GM12878 (cell line): ENCODE results near the gene VSTM4. TPM values are rescaled to one million over a fixed set of nuclear protein-coding genes. Genes with fewer than 3 reads are reported as not detected.

Experiments used
- ATAC-seq: fragments of 200-7000 bp; cut with Tn5 transposase; 3 replicates; pipeline ENCODE4 v1.9.1; 2020; ENCODE audit warnings: mild to moderate bottlenecking, moderate library complexity
- BruUV-seq: library from RNA; stranded (reverse); fragments of 400-500 nt; replicated peaks from 2 replicates; lab custom pipeline; 2021; lab: Mats Ljungman, UMichigan
- CTCF ChIA-PET: fragments of 300-600 bp; sonication (Branson Sonifier 250); formaldehyde crosslinking; extraction: SDS; loops from one replicate; lab custom pipeline; 2021; ENCODE audit warnings: inconsistent platforms; lab: Yijun Ruan, JAX
- POLR2A ChIA-PET: fragments of 350-600 bp; formaldehyde crosslinking; extraction: SDS; loops from one replicate; lab custom pipeline; 2021; ENCODE audit warnings: inconsistent platforms; lab: Charles Lee
- RAD21 ChIA-PET: fragments of 300-600 bp; sonication (Branson Sonifier 250); formaldehyde crosslinking; loops from one replicate; lab custom pipeline; 2023; ENCODE audit warnings: antibody characterized with exemption; ENCODE audit not compliant: unreplicated experiment; lab: Charles Lee
- SMC1A ChIA-PET: fragments of 300-600 bp; sonication (Branson Sonifier 250); formaldehyde crosslinking; loops from one replicate; lab custom pipeline; 2023; ENCODE audit not compliant: unreplicated experiment, uncharacterized antibody; lab: Charles Lee
- DNase-seq: peaks from one replicate; pipeline ENCODE4 v3.0.0-alpha.2; 2011; ENCODE audit warnings: low read depth, low spot score
- FAIRE-seq: peaks from 3 replicates; lab custom pipeline; 2011; peaks lifted over from hg19 to GRCh38; lab: Jason Lieb, UNC
- H2AFZ ChIP-seq: 2 replicates; pipeline ENCODE4 v1.6.0; 2011; ENCODE audit warnings: low read depth, low read length, control low read depth; ENCODE audit not compliant: control insufficient read depth
- H3K27ac ChIP-seq: 2 replicates; pipeline ENCODE4 v1.5.1; 2011; ENCODE audit warnings: control low read depth; ENCODE audit not compliant: control insufficient read depth, insufficient read depth
- H3K27me3 ChIP-seq, 2 experiments: replicated peaks in 1 of 2; 2 replicates each; pipeline versions ENCODE4 v1.6.0 to v1.6.1; 2011; ENCODE audit warnings: low read length in 1 of 2; ENCODE audit not compliant: control insufficient read depth in 2 of 2, insufficient read depth in 2 of 2
- H3K36me3 ChIP-seq, 2 experiments: 2 replicates each; pipeline ENCODE4 v1.5.1; 2011; ENCODE audit warnings: low read length in 1 of 2; ENCODE audit not compliant: control insufficient read depth in 2 of 2, insufficient read depth in 2 of 2
- H3K4me1 ChIP-seq: 2 replicates; pipeline ENCODE4 v1.6.1; 2011; ENCODE audit warnings: mild to moderate bottlenecking, low read length, moderate library complexity, mixed read lengths; ENCODE audit not compliant: control insufficient read depth, insufficient read depth
- H3K4me2 ChIP-seq: 2 replicates; pipeline ENCODE4 v1.6.0; 2011; ENCODE audit warnings: control low read depth; ENCODE audit not compliant: control insufficient read depth, insufficient read depth
- H3K4me3 ChIP-seq: fragments of 200-600 bp; sonication (generic); 2 replicates; pipeline ENCODE4 v1.5.1; 2016
- H3K79me2 ChIP-seq: 2 replicates; pipeline ENCODE4 v1.6.0; 2011; ENCODE audit warnings: low read length; ENCODE audit not compliant: control insufficient read depth, insufficient read depth
- H3K9ac ChIP-seq: 2 replicates; pipeline ENCODE4 v1.8.0; 2011; ENCODE audit warnings: low read length, control low read depth, mixed read lengths; ENCODE audit not compliant: control insufficient read depth, insufficient read depth
- H3K9me3 ChIP-seq: replicated peaks from 3 replicates; pipeline ENCODE4 v1.5.1; 2011; ENCODE audit warnings: mild to moderate bottlenecking, low read length; ENCODE audit not compliant: control insufficient read depth, insufficient read depth
- H4K20me1 ChIP-seq: 2 replicates; pipeline ENCODE4 v1.6.0; 2011; ENCODE audit not compliant: control insufficient read depth, insufficient read depth
- BACH1 ChIP-seq: fragments of 450-650 bp; IDR thresholded peaks from 2 replicates; pipeline ENCODE4 v1.6.1; 2017; ENCODE audit warnings: mild to moderate bottlenecking, borderline replicate concordance
- CHD1 ChIP-seq: IDR thresholded peaks from 2 replicates; pipeline ENCODE4 v1.6.1; 2012; ENCODE audit warnings: low read depth, low read length, improper control_type of control experiment
- DPF2 ChIP-seq: fragments of 450-650 bp; IDR thresholded peaks from 2 replicates; pipeline ENCODE4 v1.6.1; 2017; ENCODE audit warnings: mild to moderate bottlenecking
- EGR1 ChIP-seq, 2 experiments: IDR thresholded peaks; 1 replicate in 1 of 2; 2 replicates in 1 of 2; pipeline ENCODE4 v1.6.1; 2011 to 2012; ENCODE audit warnings: low read depth in 2 of 2, low read length in 2 of 2, borderline replicate concordance in 1 of 2, mild to moderate bottlenecking in 1 of 2, moderate library complexity in 1 of 2
- FOS ChIP-seq: IDR thresholded peaks from 3 replicates; pipeline ENCODE4 v1.6.1; 2011; ENCODE audit warnings: borderline replicate concordance; ENCODE audit not compliant: insufficient read length; ENCODE audit errors: extremely low read depth
- FOXK2 ChIP-seq: fragments of 450-650 bp; IDR thresholded peaks from 2 replicates; pipeline ENCODE4 v1.6.1; 2017; ENCODE audit warnings: mild to moderate bottlenecking, moderate library complexity
- GATAD2B ChIP-seq: fragments of 450-650 bp; conservative IDR thresholded peaks from 2 replicates; pipeline ENCODE4 v1.6.1; 2017; ENCODE audit warnings: low read depth, mild to moderate bottlenecking, moderate library complexity
- HDGF ChIP-seq: fragments of 450-650 bp; IDR thresholded peaks from 2 replicates; pipeline ENCODE4 v1.6.1; 2016; ENCODE audit warnings: antibody characterized with exemption
- IRF4 ChIP-seq: IDR thresholded peaks from 2 replicates; pipeline ENCODE4 v1.6.1; 2011; ENCODE audit warnings: low read depth, low read length
- NFXL1 ChIP-seq: fragments of 450-650 bp; IDR thresholded peaks from 2 replicates; pipeline ENCODE4 v1.6.1; 2017; ENCODE audit warnings: antibody characterized with exemption, mild to moderate bottlenecking, borderline replicate concordance
- RAD21 ChIP-seq: IDR thresholded peaks from 2 replicates; pipeline ENCODE4 v1.6.1; 2011; ENCODE audit warnings: mild to moderate bottlenecking, low read depth, low read length, moderate library complexity; ENCODE audit not compliant: insufficient read depth
- RCOR1 ChIP-seq: conservative IDR thresholded peaks from 2 replicates; pipeline ENCODE4 v1.6.1; 2012; ENCODE audit warnings: low read depth, low read length, improper control_type of control experiment
- RUNX3 ChIP-seq: IDR thresholded peaks from 2 replicates; pipeline ENCODE4 v1.6.1; 2012; ENCODE audit warnings: low read length, inconsistent platforms
- SREBF1 ChIP-seq: IDR thresholded peaks from 2 replicates; pipeline ENCODE4 v1.6.1; 2012; ENCODE audit warnings: mild to moderate bottlenecking, low read length
- SRF ChIP-seq, 2 experiments: IDR thresholded peaks; 2 replicates each; pipeline ENCODE4 v1.6.1; 2011; ENCODE audit warnings: low read depth in 2 of 2, low read length in 2 of 2, mild to moderate bottlenecking in 1 of 2, moderate library complexity in 1 of 2
- ZNF274 ChIP-seq: IDR thresholded peaks from one replicate; pipeline ENCODE4 v1.8.0; 2011; ENCODE audit not compliant: insufficient read length, insufficient read depth
- WGBS: methylation state at CpG from one replicate; pipeline ENCODE4 v1.1.6; 2016; ENCODE audit warnings: low lambda C conversion rate; ENCODE audit not compliant: insufficient replicate concordance, insufficient coverage; ENCODE audit errors: missing lambda C conversion rate; 5-methylcytosine and 5-hydroxymethylcytosine counted together
- in situ Hi-C: fragments of 300-500 bp; cut with MboI; formaldehyde crosslinking; loops from 9 replicates; pipeline ENCODE4 v1.14.3; 2018; ENCODE audit warnings: mixed read lengths
- intact Hi-C: fragments of 100-400 bp; cut with micrococcal nuclease; formaldehyde crosslinking; loops from one replicate; pipeline ENCODE4 v1.14.2; 2022; ENCODE audit not compliant: unreplicated experiment
- polyA plus RNA-seq, 11 experiments: library from polyadenylated mRNA; depleted of rRNA in 4 of 11; unstranded in 6 of 11; stranded (reverse) in 5 of 11; fragments of >200 nt; fragmentation: Nextera tagmentation in 4 of 11; fragmentation: Illumina TruSeq in 1 of 11; extraction: Ambion mirVana in 4 of 11; extraction: Trizol in 1 of 11; gene quantifications; 1 replicate in 1 of 11; 2 replicates in 10 of 11; pipeline versions ENCODE4 v1.2.1 to v1.2.3, GENCODE V29; 2011 to 2016; ENCODE audit warnings: inconsistent platforms in 2 of 11, missing spikeins in 2 of 11, low read depth in 1 of 11
- total RNA-seq, 4 experiments: library from RNA; depleted of rRNA in 3 of 4; stranded (reverse); fragments of >200 nt in 3 of 4; fragmentation: Illumina TruSeq in 1 of 4; extraction: Trizol in 1 of 4; gene quantifications; 2 replicates each; pipeline versions ENCODE4 v1.2.1 to v1.2.3, GENCODE V29; 2013 to 2021
- TF ChIP-seq, protein P1 (sequence below): fragments of 450-650 bp; IDR thresholded peaks from 2 replicates; pipeline ENCODE4 v1.6.1; 2017; ENCODE audit warnings: mild to moderate bottlenecking
- TF ChIP-seq, protein P2 (sequence below): IDR thresholded peaks from 2 replicates; pipeline ENCODE4 v1.6.1; 2011; ENCODE audit warnings: mild to moderate bottlenecking, low read depth, low read length, moderate library complexity; ENCODE audit not compliant: insufficient replicate concordance
- TF ChIP-seq, protein P3 (sequence below): fragments of 150-350 bp; IDR thresholded peaks from 2 replicates; pipeline ENCODE4 v1.6.1; 2014; ENCODE audit warnings: mild to moderate bottlenecking, low read depth, low read length

Gene VSTM4
- total and polyA plus RNA-seq, 10 of the 15 experiments (the other 5 are each of a cell fraction or from before 2014, with no cell fraction given) = 0.01 to 0.14 (median 0.02) TPM; not detected in 7

DNA sequence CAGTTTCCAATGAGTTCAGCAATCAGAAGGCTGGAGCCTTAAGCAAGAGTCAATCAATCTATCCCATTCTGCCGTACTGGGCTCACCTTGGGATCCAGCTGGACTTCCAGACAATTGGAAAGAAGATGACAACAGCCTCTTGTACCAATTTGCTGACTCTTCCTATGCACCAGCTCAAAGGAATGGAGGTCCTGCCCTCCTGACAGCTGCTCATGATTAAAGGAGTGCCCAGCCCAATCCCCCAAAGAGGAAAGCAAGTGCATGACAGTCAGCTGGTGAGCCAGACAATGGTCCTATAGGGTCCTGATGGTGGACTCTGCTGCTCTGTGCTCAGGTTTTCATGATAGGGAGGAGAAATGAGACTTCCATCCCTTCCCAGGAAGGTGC lies 25.1 kb downstream of the VSTM4 start:
- Histone ChIP-seq H3K27ac (no peak overlapping the region), H3K36me3 (no peaks in the 10 kb centered on the region), H3K79me2 (no peaks in the 10 kb centered on the region), H3K27me3 (no peaks in the 10 kb centered on the region; a peak in 1 of 4 replicates), H3K9me3 (peaks cover 2% of the 10 kb centered on the region; the same call in 1 of the 3 replicates), H3K4me2 (no peak overlapping the region), H3K4me3 (no peak overlapping the region), H3K4me1 (no peaks in the 10 kb centered on the region), H4K20me1 (no peaks in the 10 kb centered on the region), H2AFZ (no peak overlapping the region), H3K9ac (no peak overlapping the region)
- ChIA-PET POLR2A (interaction anchor here (1.1 kb wide), 1 partner anchor 8 kb away, joined by 3 read pairs; no protein-coding TSS in a partner anchor), SMC1A (interaction anchor here (0.9 kb wide), 1 partner anchor 116 kb away, joined by 3 read pairs; no protein-coding TSS in a partner anchor), RAD21 (no interaction called here), CTCF (no interaction called here)
- intact Hi-C loops (no loop called here), in situ Hi-C loops (no loop called here)
- ATAC-seq (no peak), DNase-seq (no peak), FAIRE-seq (no peak)
- no peak for TF ChIP-seq RCOR1
- TF ChIP-seq IRF4 = no peak
- no peak for TF ChIP-seq ZNF274
- no peak for TF ChIP-seq FOS
- TF ChIP-seq, protein P1, sequence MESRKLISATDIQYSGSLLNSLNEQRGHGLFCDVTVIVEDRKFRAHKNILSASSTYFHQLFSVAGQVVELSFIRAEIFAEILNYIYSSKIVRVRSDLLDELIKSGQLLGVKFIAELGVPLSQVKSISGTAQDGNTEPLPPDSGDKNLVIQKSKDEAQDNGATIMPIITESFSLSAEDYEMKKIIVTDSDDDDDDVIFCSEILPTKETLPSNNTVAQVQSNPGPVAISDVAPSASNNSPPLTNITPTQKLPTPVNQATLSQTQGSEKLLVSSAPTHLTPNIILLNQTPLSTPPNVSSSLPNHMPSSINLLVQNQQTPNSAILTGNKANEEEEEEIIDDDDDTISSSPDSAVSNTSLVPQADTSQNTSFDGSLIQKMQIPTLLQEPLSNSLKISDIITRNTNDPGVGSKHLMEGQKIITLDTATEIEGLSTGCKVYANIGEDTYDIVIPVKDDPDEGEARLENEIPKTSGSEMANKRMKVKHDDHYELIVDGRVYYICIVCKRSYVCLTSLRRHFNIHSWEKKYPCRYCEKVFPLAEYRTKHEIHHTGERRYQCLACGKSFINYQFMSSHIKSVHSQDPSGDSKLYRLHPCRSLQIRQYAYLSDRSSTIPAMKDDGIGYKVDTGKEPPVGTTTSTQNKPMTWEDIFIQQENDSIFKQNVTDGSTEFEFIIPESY = no peak
- TF ChIP-seq SREBF1 = no peak
- no peak for TF ChIP-seq EGR1 (IDR thresholded peaks at IDR 0.05; ENCODE audit: borderline replicate concordance in 1 of 2, low read depth in 2 of 2, low read length in 2 of 2)
- TF ChIP-seq, protein P2, sequence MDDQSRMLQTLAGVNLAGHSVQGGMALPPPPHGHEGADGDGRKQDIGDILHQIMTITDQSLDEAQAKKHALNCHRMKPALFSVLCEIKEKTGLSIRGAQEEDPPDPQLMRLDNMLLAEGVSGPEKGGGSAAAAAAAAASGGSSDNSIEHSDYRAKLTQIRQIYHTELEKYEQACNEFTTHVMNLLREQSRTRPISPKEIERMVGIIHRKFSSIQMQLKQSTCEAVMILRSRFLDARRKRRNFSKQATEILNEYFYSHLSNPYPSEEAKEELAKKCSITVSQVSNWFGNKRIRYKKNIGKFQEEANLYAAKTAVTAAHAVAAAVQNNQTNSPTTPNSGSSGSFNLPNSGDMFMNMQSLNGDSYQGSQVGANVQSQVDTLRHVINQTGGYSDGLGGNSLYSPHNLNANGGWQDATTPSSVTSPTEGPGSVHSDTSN = no peak
- TF ChIP-seq DPF2 = no peak
- TF ChIP-seq CHD1 = no peak
- TF ChIP-seq HDGF = no peak
- TF ChIP-seq BACH1 = no peak
- no peak for TF ChIP-seq RUNX3
- no peak for TF ChIP-seq NFXL1
- TF ChIP-seq FOXK2 = no peak
- no peak for TF ChIP-seq GATAD2B
- no peak for TF ChIP-seq RAD21
- no peak for TF ChIP-seq SRF (IDR thresholded peaks at IDR 0.05; ENCODE audit: low read depth in 2 of 2, low read length in 2 of 2)
- TF ChIP-seq, protein P3, sequence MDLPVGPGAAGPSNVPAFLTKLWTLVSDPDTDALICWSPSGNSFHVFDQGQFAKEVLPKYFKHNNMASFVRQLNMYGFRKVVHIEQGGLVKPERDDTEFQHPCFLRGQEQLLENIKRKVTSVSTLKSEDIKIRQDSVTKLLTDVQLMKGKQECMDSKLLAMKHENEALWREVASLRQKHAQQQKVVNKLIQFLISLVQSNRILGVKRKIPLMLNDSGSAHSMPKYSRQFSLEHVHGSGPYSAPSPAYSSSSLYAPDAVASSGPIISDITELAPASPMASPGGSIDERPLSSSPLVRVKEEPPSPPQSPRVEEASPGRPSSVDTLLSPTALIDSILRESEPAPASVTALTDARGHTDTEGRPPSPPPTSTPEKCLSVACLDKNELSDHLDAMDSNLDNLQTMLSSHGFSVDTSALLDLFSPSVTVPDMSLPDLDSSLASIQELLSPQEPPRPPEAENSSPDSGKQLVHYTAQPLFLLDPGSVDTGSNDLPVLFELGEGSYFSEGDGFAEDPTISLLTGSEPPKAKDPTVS = no peak
- 0% methylated on average over 1 of the region's 1 CpG for WGBS
- no TSS peak for BruUV-seq
